Measurements from ENCODE around the gene RELN. TPM values are rescaled to one million over a fixed set of nuclear protein-coding genes. Genes with fewer than 3 reads are reported as not detected.

The RELN gene
- polyA plus RNA-seq, 1 experiment = 4.3 TPM

DNA sequence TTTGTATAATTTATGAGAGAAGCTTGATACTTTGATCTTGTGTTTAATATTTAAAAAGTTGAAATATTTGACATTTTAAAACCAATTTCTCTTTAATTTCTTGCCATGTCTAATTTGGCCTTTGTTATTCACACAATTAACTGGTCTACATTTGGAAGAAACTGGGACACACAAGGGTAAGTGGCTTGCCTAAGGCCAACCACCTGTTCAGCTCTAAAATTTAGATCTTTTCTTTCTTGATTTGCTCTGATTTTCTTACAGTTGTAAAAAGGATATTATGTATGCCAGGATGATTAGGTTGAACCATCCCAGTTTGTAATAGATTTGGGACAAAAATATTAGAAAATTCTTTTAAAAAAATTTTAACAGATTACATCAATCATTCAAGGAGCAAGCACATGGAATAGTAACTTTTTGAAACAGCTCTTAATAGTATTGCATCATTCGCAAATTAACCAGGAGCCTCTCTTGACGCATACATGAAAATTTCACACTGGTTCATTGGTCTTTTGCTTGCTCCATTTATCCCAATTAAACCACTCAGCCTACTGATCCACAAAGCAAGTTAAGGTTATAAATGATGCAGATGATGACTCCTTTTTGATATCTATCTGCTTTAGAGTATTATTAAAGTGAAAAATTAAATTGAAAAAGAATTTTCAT lies 321.0 kb downstream of the RELN start:
- Histone ChIP-seq H3K36me3 (ENCODE audit: control insufficient read depth, insufficient read depth, low read length) (no peaks in the 10 kb centered on the region), H3K4me3 (ENCODE audit: low read depth, low read length) (no peak overlapping the region), H3K27me3 (ENCODE audit: control insufficient read depth, insufficient read depth, low read length) (no peaks in the 10 kb centered on the region)
- DNase-seq (ENCODE audit: low read depth) = no peak
- TF ChIP-seq CTCF (IDR thresholded peaks at IDR 0.05; ENCODE audit: insufficient read depth, low read depth, low read length) = no peak
- POLR2A ChIA-PET = no interaction called here
- CTCF ChIA-PET = interaction anchor here (0.5 to 0.7 kb wide), 2 partner anchors 152 to 503 kb away, joined by 3 read pairs; no protein-coding TSS in a partner anchor

- ChIA-PET CTCF (no interaction called here), POLR2A (no interaction called here)
- Histone ChIP-seq H3K27me3 (ENCODE audit: control insufficient read depth, insufficient read depth, low read length) (no peaks in the 10 kb centered on the region), H3K4me3 (ENCODE audit: low read depth, low read length) (no peak overlapping the region), H3K36me3 (ENCODE audit: control insufficient read depth, insufficient read depth, low read length) (no peaks in the 10 kb centered on the region)
- TF ChIP-seq CTCF (IDR thresholded peaks at IDR 0.05; ENCODE audit: insufficient read depth, low read depth, low read length) = no peak
- DNase-seq (ENCODE audit: low read depth) = no peak
These were observed 323.1 kb downstream of the RELN start for GRCh38 chr7:103666326-103666725.

- TF ChIP-seq CTCF (IDR thresholded peaks at IDR 0.05; ENCODE audit: insufficient read depth, low read depth, low read length) = no peak
- ChIA-PET CTCF (no interaction called here), POLR2A (no interaction called here)
- Histone ChIP-seq H3K36me3 (ENCODE audit: control insufficient read depth, insufficient read depth, low read length) (no peaks in the 10 kb centered on the region), H3K27me3 (ENCODE audit: control insufficient read depth, insufficient read depth, low read length) (no peaks in the 10 kb centered on the region), H3K4me3 (ENCODE audit: low read depth, low read length) (no peak overlapping the region)
- DNase-seq (ENCODE audit: low read depth) = no peak
These were observed 324.9 kb downstream of the RELN start for GRCh38 chr7:103664577-103664976.

- TF ChIP-seq CTCF (IDR thresholded peaks at IDR 0.05; ENCODE audit: insufficient read depth, low read depth, low read length) = no peak
- Histone ChIP-seq H3K27me3 (ENCODE audit: control insufficient read depth, insufficient read depth, low read length) (no peaks in the 10 kb centered on the region), H3K4me3 (ENCODE audit: low read depth, low read length) (no peak overlapping the region), H3K36me3 (ENCODE audit: control insufficient read depth, insufficient read depth, low read length) (no peaks in the 10 kb centered on the region)
- POLR2A ChIA-PET = no interaction called here
- DNase-seq (ENCODE audit: low read depth) = no peak
- CTCF ChIA-PET = interaction anchor here (0.8 kb wide), 1 partner anchor 80 kb away, joined by 3 read pairs; no protein-coding TSS in a partner anchor
These were observed 328.7 kb downstream of the RELN start for GRCh38 chr7:103660455-103661371.

Measured in BJ (cell line).